ENCODE measurements around the gene MYO5A.

DNA sequence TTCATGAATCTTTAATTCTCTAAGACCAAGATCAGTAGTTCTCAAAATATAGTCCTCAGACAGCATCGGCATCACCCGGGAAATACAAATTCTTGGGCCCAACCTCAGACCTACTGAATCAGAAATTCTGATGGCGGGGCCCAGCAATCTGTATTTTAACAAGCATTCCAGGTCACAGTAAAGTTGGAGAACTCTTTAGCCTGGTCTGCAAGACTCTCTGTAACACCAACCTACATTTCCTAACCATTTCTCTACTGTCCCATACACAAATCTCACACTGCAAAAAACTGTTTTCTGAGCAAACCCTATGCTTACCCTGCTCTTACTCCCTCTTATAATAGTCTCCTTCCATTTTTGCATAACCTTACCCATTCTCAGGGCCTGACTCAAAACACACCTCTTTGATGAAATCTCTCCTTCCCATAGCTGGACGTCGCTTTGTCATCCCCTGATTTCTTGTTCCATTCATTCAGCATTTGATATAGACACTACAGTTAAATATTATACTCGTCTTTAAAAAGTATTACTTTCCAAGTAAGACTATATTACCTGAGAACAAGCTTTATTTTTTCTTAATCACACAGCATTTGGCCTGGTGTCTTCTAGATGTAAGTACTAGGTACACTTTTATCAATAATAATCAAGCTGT lies 149.8 kb downstream of the MYO5A start:
- TF ChIP-seq PPARA (CRISPR knock-in tag; IDR thresholded peaks at IDR 0.05; ENCODE audit: borderline replicate concordance) (no peak), ESRRG (CRISPR knock-in tag; IDR thresholded peaks at IDR 0.05) (no peak)
- TF ChIP-seq, protein P1, sequence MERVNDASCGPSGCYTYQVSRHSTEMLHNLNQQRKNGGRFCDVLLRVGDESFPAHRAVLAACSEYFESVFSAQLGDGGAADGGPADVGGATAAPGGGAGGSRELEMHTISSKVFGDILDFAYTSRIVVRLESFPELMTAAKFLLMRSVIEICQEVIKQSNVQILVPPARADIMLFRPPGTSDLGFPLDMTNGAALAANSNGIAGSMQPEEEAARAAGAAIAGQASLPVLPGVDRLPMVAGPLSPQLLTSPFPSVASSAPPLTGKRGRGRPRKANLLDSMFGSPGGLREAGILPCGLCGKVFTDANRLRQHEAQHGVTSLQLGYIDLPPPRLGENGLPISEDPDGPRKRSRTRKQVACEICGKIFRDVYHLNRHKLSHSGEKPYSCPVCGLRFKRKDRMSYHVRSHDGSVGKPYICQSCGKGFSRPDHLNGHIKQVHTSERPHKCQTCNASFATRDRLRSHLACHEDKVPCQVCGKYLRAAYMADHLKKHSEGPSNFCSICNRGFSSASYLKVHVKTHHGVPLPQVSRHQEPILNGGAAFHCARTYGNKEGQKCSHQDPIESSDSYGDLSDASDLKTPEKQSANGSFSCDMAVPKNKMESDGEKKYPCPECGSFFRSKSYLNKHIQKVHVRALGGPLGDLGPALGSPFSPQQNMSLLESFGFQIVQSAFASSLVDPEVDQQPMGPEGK (CRISPR knock-in tag; IDR thresholded peaks at IDR 0.05; ENCODE audit: borderline replicate concordance), result no peak
